IPS-15b (cell line): ENCODE measurements around the gene ABCC5.

Source experiments
- H3K27me3 ChIP-seq: one replicate; pipeline ENCODE4 v1.6.1; 2013; ENCODE audit warnings: low read length; ENCODE audit not compliant: control insufficient read depth, insufficient read depth
- H3K36me3 ChIP-seq: one replicate; pipeline ENCODE4 v1.6.1; 2013; ENCODE audit warnings: low read length; ENCODE audit not compliant: control insufficient read depth, insufficient read depth
- H3K4me1 ChIP-seq: one replicate; pipeline ENCODE4 v1.6.1; 2013; ENCODE audit warnings: mild to moderate bottlenecking, low read length; ENCODE audit not compliant: control insufficient read depth, insufficient read depth
- H3K4me3 ChIP-seq: one replicate; pipeline ENCODE4 v1.5.1; 2013; ENCODE audit warnings: low read depth, low read length
- H3K9ac ChIP-seq: one replicate; pipeline ENCODE4 v1.6.1; 2013; ENCODE audit warnings: low read depth, mild to moderate bottlenecking, low read length
- H3K9me3 ChIP-seq: one replicate; pipeline ENCODE4 v1.6.1; 2013; ENCODE audit warnings: mild to moderate bottlenecking, low read length; ENCODE audit not compliant: control insufficient read depth, insufficient read depth

ABCC5 gene

DNA sequence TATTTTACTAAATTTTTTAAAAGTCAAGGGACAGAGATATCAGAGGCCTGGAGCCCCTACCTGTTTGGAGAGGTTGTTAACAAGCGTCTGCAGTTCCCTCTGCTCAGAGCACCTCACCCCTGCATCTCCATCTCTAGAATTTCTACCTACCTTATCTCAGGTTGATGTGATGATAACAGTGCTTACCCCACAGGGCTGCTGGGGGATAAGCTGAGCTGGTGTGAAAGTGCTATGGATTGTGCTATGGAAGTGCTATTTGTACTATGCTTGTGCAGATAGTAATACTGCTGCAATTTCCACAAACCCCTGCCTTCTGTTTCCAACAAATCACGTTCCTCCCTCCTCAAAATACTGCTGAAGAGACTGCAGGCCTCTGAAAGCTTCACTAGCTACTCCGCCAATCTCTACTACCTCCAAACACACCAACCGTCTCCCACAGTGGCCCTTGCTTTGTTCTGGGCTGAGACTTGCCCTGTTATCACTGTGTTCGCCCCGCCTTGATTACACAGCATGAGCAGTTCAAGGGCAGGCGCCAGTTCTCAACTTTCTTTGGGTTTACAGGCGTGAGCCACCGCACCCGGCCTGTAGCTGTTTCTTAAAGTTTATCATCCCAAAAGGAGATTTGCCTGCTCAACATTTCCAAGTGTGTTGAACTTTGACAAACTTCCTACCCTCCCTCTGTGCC, 104.6 kb downstream of the ABCC5 start:
- Histone ChIP-seq H3K4me3 (no peak overlapping the region), H3K4me1 (no peaks in the 10 kb centered on the region), H3K27me3 (no peaks in the 10 kb centered on the region), H3K9me3 (no peaks in the 10 kb centered on the region), H3K36me3 (no peaks in the 10 kb centered on the region), H3K9ac (no peak overlapping the region)

- H3K4me1 ChIP-seq, result no peaks in the 10 kb centered on the region
- no peaks in the 10 kb centered on the region for H3K36me3 ChIP-seq
Measured at GRCh38 chr3:183911763-183912506, 105.7 kb downstream of the ABCC5 start.

GRCh38 chr3:183911087-183911486, 106.6 kb downstream of the ABCC5 start:
- no peaks in the 10 kb centered on the region for H3K36me3 ChIP-seq
- no peak overlapping the region for H3K4me3 ChIP-seq
- H3K4me1 ChIP-seq, result no peaks in the 10 kb centered on the region
- no peaks in the 10 kb centered on the region for H3K27me3 ChIP-seq
- H3K9ac ChIP-seq, result no peak overlapping the region
- H3K9me3 ChIP-seq, result no peaks in the 10 kb centered on the region

More at GRCh38 chr3:183911763-183912506, 105.7 kb downstream of the ABCC5 start:
- no peaks in the 10 kb centered on the region for H3K9me3 ChIP-seq
- H3K9ac ChIP-seq, result no peak overlapping the region
- no peaks in the 10 kb centered on the region for H3K27me3 ChIP-seq
- H3K4me3 ChIP-seq, result no peak overlapping the region

GRCh38 chr3:183909030-183909600, 108.6 kb downstream of the ABCC5 start:
- H3K36me3 ChIP-seq, result no peaks in the 10 kb centered on the region
- H3K9ac ChIP-seq, result no peak overlapping the region
- no peak overlapping the region for H3K4me3 ChIP-seq
- H3K4me1 ChIP-seq, result no peaks in the 10 kb centered on the region
- H3K27me3 ChIP-seq, result no peaks in the 10 kb centered on the region
- H3K9me3 ChIP-seq, result no peaks in the 10 kb centered on the region

- H3K27me3 ChIP-seq, result no peaks in the 10 kb centered on the region
- no peaks in the 10 kb centered on the region for H3K9me3 ChIP-seq
- no peaks in the 10 kb centered on the region for H3K4me1 ChIP-seq
- H3K4me3 ChIP-seq, result no peak overlapping the region
- H3K36me3 ChIP-seq, result no peaks in the 10 kb centered on the region
- H3K9ac ChIP-seq, result no peak overlapping the region
Measured at GRCh38 chr3:183907911-183908331, 109.8 kb downstream of the ABCC5 start.

GRCh38 chr3:183907176-183907575, 110.5 kb downstream of the ABCC5 start:
- Histone ChIP-seq H3K4me3 (no peak overlapping the region), H3K9ac (no peak overlapping the region), H3K27me3 (no peaks in the 10 kb centered on the region), H3K36me3 (no peaks in the 10 kb centered on the region), H3K4me1 (no peaks in the 10 kb centered on the region), H3K9me3 (no peaks in the 10 kb centered on the region)

- H3K9ac ChIP-seq, result peak overlapping the region; percentile 24
- no peak overlapping the region for H3K4me3 ChIP-seq
- H3K4me1 ChIP-seq, result no peaks in the 10 kb centered on the region
- H3K9me3 ChIP-seq, result no peaks in the 10 kb centered on the region
- H3K36me3 ChIP-seq, result no peaks in the 10 kb centered on the region
- H3K27me3 ChIP-seq, result no peaks in the 10 kb centered on the region
Measured at GRCh38 chr3:183906234-183906921, 111.3 kb downstream of the ABCC5 start.

GRCh38 chr3:183904833-183905780, 112.6 kb downstream of the ABCC5 start:
- Histone ChIP-seq H3K9me3 (no peaks in the 10 kb centered on the region), H3K36me3 (no peaks in the 10 kb centered on the region), H3K9ac (no peak overlapping the region), H3K4me3 (no peak overlapping the region), H3K4me1 (no peaks in the 10 kb centered on the region), H3K27me3 (no peaks in the 10 kb centered on the region)

GRCh38 chr3:183898028-183898431, 119.7 kb downstream of the ABCC5 start:
- no peaks in the 10 kb centered on the region for H3K36me3 ChIP-seq
- no peaks in the 10 kb centered on the region for H3K9me3 ChIP-seq
- H3K27me3 ChIP-seq, result no peaks in the 10 kb centered on the region
- H3K9ac ChIP-seq, result no peak overlapping the region
- H3K4me3 ChIP-seq, result no peak overlapping the region
- peaks cover 2% of the 10 kb centered on the region for H3K4me1 ChIP-seq

GRCh38 chr3:183897606-183898005, 120.1 kb downstream of the ABCC5 start:
- Histone ChIP-seq H3K9me3 (no peaks in the 10 kb centered on the region), H3K9ac (no peak overlapping the region), H3K4me1 (peaks cover 2% of the 10 kb centered on the region), H3K4me3 (no peak overlapping the region), H3K36me3 (no peaks in the 10 kb centered on the region), H3K27me3 (no peaks in the 10 kb centered on the region)

- Histone ChIP-seq H3K9me3 (no peaks in the 10 kb centered on the region), H3K27me3 (no peaks in the 10 kb centered on the region), H3K4me1 (peaks cover 2% of the 10 kb centered on the region), H3K4me3 (no peak overlapping the region), H3K9ac (no peak overlapping the region), H3K36me3 (no peaks in the 10 kb centered on the region)
Measured at GRCh38 chr3:183896610-183897009, 121.1 kb downstream of the ABCC5 start.
